Measurements from ENCODE around the gene SH3TC2.

The SH3TC2 gene

DNA sequence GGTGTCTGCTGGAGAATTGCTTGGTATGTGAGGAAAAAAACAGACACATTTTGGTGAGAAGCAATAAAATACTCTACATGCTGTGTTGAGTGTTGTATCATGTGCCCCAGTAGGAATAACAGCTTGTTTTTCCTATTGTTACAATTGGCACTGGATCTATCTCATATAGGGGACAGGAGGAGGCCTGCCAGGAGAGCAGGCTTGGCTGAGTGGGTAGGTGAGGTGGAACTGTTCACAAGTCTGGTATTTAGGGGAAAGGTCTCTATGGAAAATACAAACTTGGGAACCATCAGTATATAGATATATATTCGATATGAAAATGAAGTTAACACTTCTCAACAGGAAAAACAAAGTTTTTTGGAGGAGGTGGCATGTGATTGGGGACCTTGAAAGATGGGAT is 9.5 kb upstream of the SH3TC2 start:
- TF ChIP-seq, protein P1, sequence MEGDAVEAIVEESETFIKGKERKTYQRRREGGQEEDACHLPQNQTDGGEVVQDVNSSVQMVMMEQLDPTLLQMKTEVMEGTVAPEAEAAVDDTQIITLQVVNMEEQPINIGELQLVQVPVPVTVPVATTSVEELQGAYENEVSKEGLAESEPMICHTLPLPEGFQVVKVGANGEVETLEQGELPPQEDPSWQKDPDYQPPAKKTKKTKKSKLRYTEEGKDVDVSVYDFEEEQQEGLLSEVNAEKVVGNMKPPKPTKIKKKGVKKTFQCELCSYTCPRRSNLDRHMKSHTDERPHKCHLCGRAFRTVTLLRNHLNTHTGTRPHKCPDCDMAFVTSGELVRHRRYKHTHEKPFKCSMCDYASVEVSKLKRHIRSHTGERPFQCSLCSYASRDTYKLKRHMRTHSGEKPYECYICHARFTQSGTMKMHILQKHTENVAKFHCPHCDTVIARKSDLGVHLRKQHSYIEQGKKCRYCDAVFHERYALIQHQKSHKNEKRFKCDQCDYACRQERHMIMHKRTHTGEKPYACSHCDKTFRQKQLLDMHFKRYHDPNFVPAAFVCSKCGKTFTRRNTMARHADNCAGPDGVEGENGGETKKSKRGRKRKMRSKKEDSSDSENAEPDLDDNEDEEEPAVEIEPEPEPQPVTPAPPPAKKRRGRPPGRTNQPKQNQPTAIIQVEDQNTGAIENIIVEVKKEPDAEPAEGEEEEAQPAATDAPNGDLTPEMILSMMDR (IDR thresholded peaks at IDR 0.05): no peak

- TF ChIP-seq, protein P1 (IDR thresholded peaks at IDR 0.05): no peak
Observed at GRCh38 chr5:149071756-149072155, 8.9 kb upstream of the SH3TC2 start.

- TF ChIP-seq, protein P1 (IDR thresholded peaks at IDR 0.05): no peak
Observed at GRCh38 chr5:149071216-149071615, 8.4 kb upstream of the SH3TC2 start.

DNA sequence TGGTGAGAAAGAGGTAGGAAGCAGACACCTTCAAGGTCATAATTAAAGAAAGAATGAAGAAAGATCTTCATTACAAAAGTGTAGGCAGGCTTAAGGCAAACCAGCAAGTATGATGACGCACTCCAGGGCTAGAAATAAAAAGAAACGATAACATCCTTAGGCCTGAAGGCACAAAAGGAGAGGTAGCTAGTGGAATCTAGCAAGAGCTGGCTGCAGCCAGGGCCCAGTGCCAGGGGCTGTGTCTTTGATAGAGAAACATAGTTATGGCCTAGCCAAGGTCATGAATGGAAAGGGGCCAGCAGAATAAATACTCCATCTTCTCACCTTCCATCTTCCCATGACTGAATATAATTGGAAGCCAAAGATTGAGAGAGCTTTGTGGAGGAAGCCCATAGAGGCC is 6.8 kb upstream of the SH3TC2 start:
- TF ChIP-seq, protein P1 (IDR thresholded peaks at IDR 0.05): no peak

DNA sequence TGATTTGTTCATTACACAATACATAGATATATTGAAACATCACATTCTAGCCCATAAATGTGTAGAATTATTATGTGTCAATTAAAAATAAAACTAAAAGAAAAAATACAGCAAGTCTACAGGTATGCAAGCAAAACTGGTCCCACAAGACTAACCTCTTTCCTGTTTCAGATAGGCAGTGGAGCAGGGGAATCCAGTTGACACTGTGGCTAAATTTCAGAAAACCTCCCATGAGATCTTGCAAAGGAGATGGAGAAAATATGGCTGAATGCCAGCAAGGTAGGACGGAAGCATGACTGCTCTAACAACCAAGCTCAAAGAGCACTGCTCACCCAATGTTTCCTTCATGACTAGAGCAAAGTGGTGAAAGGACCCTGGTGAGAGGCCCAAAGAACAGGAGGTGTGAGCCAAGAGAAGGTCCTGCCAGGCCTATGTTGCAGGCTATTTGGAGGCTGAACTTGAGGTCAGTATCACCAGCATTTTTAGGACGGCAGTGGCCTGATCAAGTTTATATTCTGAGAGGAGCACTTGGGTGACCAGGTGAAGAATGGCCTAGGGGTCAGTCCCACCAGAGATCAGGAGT is 1.1 kb upstream of the SH3TC2 start:
- TF ChIP-seq, protein P1 (IDR thresholded peaks at IDR 0.05): no peak

DNA sequence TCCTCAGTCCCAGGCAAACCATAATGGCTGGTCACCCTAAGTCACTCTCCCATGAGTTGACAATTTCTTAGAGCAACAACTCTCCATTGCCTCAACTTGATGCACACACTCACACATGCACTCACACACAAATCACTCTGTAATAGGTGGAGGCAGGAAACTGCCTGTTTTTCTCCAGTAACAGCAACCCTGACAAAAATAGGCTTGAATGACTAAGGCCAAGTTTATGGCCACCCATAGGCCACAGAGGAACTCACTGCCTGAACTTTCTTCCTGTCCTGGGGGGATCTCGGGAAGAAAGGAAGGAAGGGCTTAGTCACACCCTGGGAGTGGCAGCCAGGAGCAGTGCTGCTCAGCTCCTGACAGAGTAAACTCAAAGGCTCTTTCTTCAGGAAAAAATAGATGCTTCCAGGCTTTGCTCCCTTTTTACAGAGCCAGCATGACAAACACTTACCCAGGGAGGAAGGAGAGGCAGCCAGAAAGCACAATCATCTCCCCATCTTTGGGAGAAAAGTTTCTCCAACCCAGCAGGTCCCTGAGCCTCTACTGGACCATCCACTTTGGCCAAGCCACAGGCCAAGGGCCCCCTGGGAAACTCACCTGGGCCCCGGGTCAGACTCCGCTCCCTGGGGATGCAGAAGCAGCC is 368 bp downstream of the SH3TC2 start:
- TF ChIP-seq, protein P1 (IDR thresholded peaks at IDR 0.05): no peak

- TF ChIP-seq, protein P1 (IDR thresholded peaks at IDR 0.05): no peak
Observed at GRCh38 chr5:149061341-149061740, 1.5 kb downstream of the SH3TC2 start.
